K562 (cell line): ENCODE results near the gene MPPED1. TPM values are rescaled to one million over a fixed set of nuclear protein-coding genes. Genes with fewer than 3 reads are reported as not detected.

Experiments used
- ATAC-seq: fragments of 200-7000 bp; cut with Tn5 transposase; 3 replicates; pipeline ENCODE4 v1.9.1; 2020; ENCODE audit warnings: moderate library complexity
- BruUV-seq: library from RNA; stranded (reverse); fragments of 400-500 nt; replicated peaks from 2 replicates; lab custom pipeline; 2021; lab: Mats Ljungman, UMichigan
- CTCF ChIA-PET: fragments of 300-600 bp; formaldehyde crosslinking; extraction: SDS; loops from one replicate; lab custom pipeline; 2021; ENCODE audit warnings: low intra/inter-chr PET ratio; lab: Yijun Ruan, JAX
- POLR2A ChIA-PET: fragments of 300-600, 350-650 bp; sonication (Branson Sonifier 250); formaldehyde crosslinking; extraction: SDS; loops from one replicate; lab custom pipeline; 2021; ENCODE audit warnings: antibody characterized with exemption, inconsistent platforms; lab: Yijun Ruan, JAX
- DNase-seq, 4 experiments: peaks; one replicate each; pipeline versions ENCODE4 v3.0.0 to v3.0.0-alpha.2; 2011 to 2018; ENCODE audit warnings: low spot score in 3 of 4, mixed read lengths in 3 of 4; ENCODE audit errors: extremely low read depth in 1 of 4
- FAIRE-seq: peaks from 2 replicates; lab custom pipeline; 2011; peaks lifted over from hg19 to GRCh38; lab: Jason Lieb, UNC
- H2AFZ ChIP-seq: 2 replicates; pipeline ENCODE4 v1.6.0; 2011; ENCODE audit warnings: low read depth, low read length, control low read depth, inconsistent platforms
- H3K27ac ChIP-seq: fragments of 200-600 bp; 3 replicates; pipeline ENCODE4 v1.8.0; 2011; ENCODE audit warnings: low read depth, mild to moderate bottlenecking, control low read depth, inconsistent platforms, low read length, moderate library complexity, mixed read lengths; ENCODE audit errors: extremely low read depth
- H3K27me3 ChIP-seq, 2 experiments: fragments of 300-600 bp in 1 of 2; 2 replicates in 1 of 2; 3 replicates in 1 of 2; pipeline versions ENCODE4 v1.6.0 to v1.8.0; 2011; ENCODE audit warnings: inconsistent platforms in 2 of 2, low read length in 2 of 2, mild to moderate bottlenecking in 1 of 2, mixed read lengths in 1 of 2, moderate library complexity in 1 of 2; ENCODE audit not compliant: control insufficient read depth in 2 of 2, insufficient read depth in 2 of 2
- H3K36me3 ChIP-seq: fragments of 300-600 bp; 3 replicates; pipeline ENCODE4 v1.8.0; 2011; ENCODE audit warnings: mild to moderate bottlenecking, low read length, inconsistent platforms; ENCODE audit not compliant: control insufficient read depth, insufficient read depth
- H3K4me1 ChIP-seq, 2 experiments: fragments of 200-600 bp in 1 of 2; replicated peaks in 1 of 2; 2 replicates in 1 of 2; 3 replicates in 1 of 2; pipeline versions ENCODE4 v1.5.1 to v1.8.0; 2011; ENCODE audit warnings: inconsistent platforms in 2 of 2, low read length in 2 of 2, mild to moderate bottlenecking in 1 of 2, mixed read lengths in 1 of 2, moderate library complexity in 1 of 2; ENCODE audit not compliant: control insufficient read depth in 2 of 2, insufficient read depth in 2 of 2
- H3K4me2 ChIP-seq: 2 replicates; pipeline ENCODE4 v1.6.1; 2011; ENCODE audit warnings: low read length, control low read depth, inconsistent platforms, mixed read lengths; ENCODE audit not compliant: insufficient read depth
- H3K4me3 ChIP-seq: fragments of 200-600 bp; sonication (generic), shearing (Covaris generic); 2 replicates; pipeline ENCODE4 v1.5.1; 2016; ENCODE audit warnings: control low read depth, inconsistent platforms
- H3K79me2 ChIP-seq: fragments of 200-600 bp; 3 replicates; pipeline ENCODE4 v1.8.0; 2011; ENCODE audit warnings: low read length, inconsistent platforms; ENCODE audit not compliant: control insufficient read depth, insufficient read depth
- H3K9ac ChIP-seq, 2 experiments: 2 replicates each; pipeline versions ENCODE4 v1.6.0 to v1.6.1; 2011; ENCODE audit warnings: low read depth in 2 of 2, low read length in 2 of 2, control low read depth in 1 of 2, inconsistent platforms in 1 of 2, mild to moderate bottlenecking in 1 of 2, mixed read lengths in 1 of 2; ENCODE audit not compliant: insufficient read depth in 1 of 2
- H3K9me1 ChIP-seq: one replicate; pipeline ENCODE4 v1.6.0; 2011; ENCODE audit warnings: inconsistent platforms, mild to moderate bottlenecking, low read length, moderate library complexity; ENCODE audit not compliant: control insufficient read depth, insufficient read depth
- H3K9me3 ChIP-seq: replicated peaks from 2 replicates; pipeline ENCODE4 v1.5.1; 2011; ENCODE audit warnings: low read depth, low read length, inconsistent platforms; ENCODE audit not compliant: control insufficient read depth, insufficient read depth
- H4K20me1 ChIP-seq: replicated peaks from 2 replicates; pipeline ENCODE4 v1.6.1; 2011; ENCODE audit warnings: low read length, inconsistent platforms, mixed read lengths; ENCODE audit not compliant: control insufficient read depth, insufficient read depth
- CBX5 ChIP-seq: IDR thresholded peaks from 2 replicates; pipeline ENCODE4 v1.6.1; 2014; ENCODE audit warnings: low read depth, borderline replicate concordance
- ETV1 ChIP-seq: fragments of 450-650 bp; conservative IDR thresholded peaks from 2 replicates; pipeline ENCODE4 v1.6.1; 2016; ENCODE audit warnings: missing genetic modification characterization, control low read depth, low read depth, missing compliant biosample characterization
- EWSR1 ChIP-seq: fragments of 450-650 bp; IDR thresholded peaks from 2 replicates; pipeline ENCODE4 v1.6.1; 2018; ENCODE audit warnings: borderline replicate concordance, mild to moderate bottlenecking, low read depth, moderate library complexity; ENCODE audit not compliant: partially characterized antibody
- FOSL1 ChIP-seq: fragments of 200-800 bp; sonication (Bioruptor generic); conservative IDR thresholded peaks from 2 replicates; pipeline ENCODE4 v1.6.1; 2016; ENCODE audit warnings: missing genetic modification characterization, missing compliant biosample characterization
- MEF2D ChIP-seq: conservative IDR thresholded peaks from 2 replicates; pipeline ENCODE4 v1.6.1; 2016; ENCODE audit warnings: low read depth, missing genetic modification characterization, missing compliant biosample characterization
- NCOA2 ChIP-seq, 2 experiments: fragments of 450-650 bp; IDR thresholded peaks; 2 replicates each; pipeline ENCODE4 v1.6.1; 2018; ENCODE audit warnings: mild to moderate bottlenecking in 2 of 2, moderate library complexity in 1 of 2; ENCODE audit not compliant: partially characterized antibody in 2 of 2
- NFE2 ChIP-seq: IDR thresholded peaks from 2 replicates; pipeline ENCODE4 v1.6.1; 2014; ENCODE audit warnings: antibody characterized with exemption, low read depth
- TAF9B ChIP-seq: fragments of 450-650 bp; IDR thresholded peaks from 2 replicates; pipeline ENCODE4 v1.6.1; 2018; ENCODE audit warnings: mild to moderate bottlenecking; ENCODE audit not compliant: partially characterized antibody
- ZNF717 ChIP-seq: fragments of 250-450 bp; sonication (Bioruptor Pico); IDR thresholded peaks from 2 replicates; pipeline ENCODE4 v1.5.0; 2021
- WGBS: fragments of 100-300 bp; shearing (Covaris generic); methylation state at CpG from one replicate; pipeline ENCODE4 v1.1.6; 2016; ENCODE audit warnings: low coverage, mixed read lengths; ENCODE audit not compliant: insufficient coverage; ENCODE audit errors: missing lambda C conversion rate; 5-methylcytosine and 5-hydroxymethylcytosine counted together
- in situ Hi-C: fragments of 300-500 bp; cut with MboI; formaldehyde crosslinking; loops from 4 replicates; pipeline ENCODE4 v1.15.0; 2018; ENCODE audit warnings: inconsistent platforms, mixed read lengths
- intact Hi-C: fragments of 100-400 bp; cut with micrococcal nuclease; formaldehyde crosslinking; loops from 2 replicates; pipeline ENCODE4 v1.14.2; 2022
- polyA plus RNA-seq, 8 experiments: library from polyadenylated mRNA; depleted of rRNA in 4 of 8; stranded (reverse) in 5 of 8; unstranded in 3 of 8; fragments of >200 nt; fragmentation: Nextera tagmentation in 2 of 8; fragmentation: Illumina TruSeq in 1 of 8; extraction: Ambion mirVana in 2 of 8; extraction: Trizol in 1 of 8; gene quantifications; 2 replicates each; pipeline versions ENCODE4 v1.2.1 to v1.2.3, GENCODE V29; 2011 to 2014; ENCODE audit warnings: inconsistent platforms in 1 of 8, missing spikeins in 1 of 8
- total RNA-seq, 7 experiments: library from RNA; depleted of rRNA in 6 of 7; stranded (reverse); fragments of >200 nt in 6 of 7; fragmentation: Illumina TruSeq in 2 of 7; extraction: Trizol in 2 of 7; gene quantifications; 2 replicates each; pipeline versions ENCODE4 v1.2.1 to v1.2.3, GENCODE V29; 2011 to 2021; ENCODE audit warnings: low replicate concordance in 1 of 7
- TF ChIP-seq, protein P1 (sequence below): sonication (generic); formaldehyde crosslinking; IDR thresholded peaks from 2 replicates; pipeline ENCODE4 v1.9.0; 2022; ENCODE audit warnings: mild to moderate bottlenecking, missing genetic modification reagents
- TF ChIP-seq, protein P2 (sequence below): fragments of 250-450 bp; sonication (Bioruptor Pico); IDR thresholded peaks from 2 replicates; pipeline ENCODE4 v1.8.0; 2022; ENCODE audit warnings: inconsistent platforms, mild to moderate bottlenecking, moderate library complexity, borderline replicate concordance

The MPPED1 gene
- total and polyA plus RNA-seq, 9 of the 15 experiments (the other 6 are each of a cell fraction or from before 2014, with no cell fraction given): not detected

DNA sequence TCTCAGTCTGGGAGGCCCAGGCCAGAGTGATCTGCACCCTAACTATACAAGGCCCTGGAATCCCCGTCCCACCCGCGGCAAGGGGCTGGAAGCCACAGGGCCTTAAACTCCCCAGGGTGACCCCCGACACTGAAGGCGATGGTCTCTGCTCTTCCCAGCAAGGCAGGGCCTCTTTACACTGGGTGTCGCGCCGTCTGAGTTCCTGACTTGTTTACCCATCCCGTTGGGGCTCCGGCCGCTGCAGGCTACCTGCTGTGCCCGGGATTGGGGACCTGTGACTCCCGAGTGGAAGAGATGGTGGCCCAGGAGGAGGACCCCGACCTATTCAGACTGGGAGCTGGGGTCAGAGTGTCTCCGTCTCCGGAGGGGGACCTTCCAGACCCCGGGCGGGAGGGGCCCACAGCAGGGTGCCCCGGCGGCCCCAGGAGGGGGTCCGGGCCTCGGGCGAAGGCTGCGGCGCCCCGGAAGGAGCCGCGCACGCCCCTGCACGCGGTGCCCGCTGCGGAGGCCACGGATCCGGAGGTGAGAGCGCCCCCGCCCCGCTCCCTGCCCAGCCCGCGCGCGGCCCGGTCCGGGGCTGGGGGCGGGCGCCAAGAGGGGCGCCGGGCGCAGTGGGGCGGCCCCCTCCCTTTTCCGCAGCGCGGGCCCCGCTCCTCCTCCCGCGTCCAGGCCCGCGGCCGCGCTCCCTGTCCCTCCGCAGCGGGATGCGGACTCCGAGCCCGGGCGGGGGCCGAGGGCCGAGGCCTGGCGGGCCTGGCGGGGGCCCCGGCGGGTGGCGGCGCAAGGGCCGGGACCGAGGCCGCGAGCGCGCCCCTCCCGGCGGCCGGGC, 560 bp upstream of the MPPED1 start:
- TF ChIP-seq ETV1 (tag): no peak
- no peak for TF ChIP-seq TAF9B
- no peak for TF ChIP-seq MEF2D (tag)
- TF ChIP-seq FOSL1 (tag): no peak
- no peak for TF ChIP-seq EWSR1
- no peak for TF ChIP-seq NCOA2 (IDR thresholded peaks at IDR 0.05; ENCODE audit: partially characterized antibody in 2 of 2)
- TF ChIP-seq, protein P1, sequence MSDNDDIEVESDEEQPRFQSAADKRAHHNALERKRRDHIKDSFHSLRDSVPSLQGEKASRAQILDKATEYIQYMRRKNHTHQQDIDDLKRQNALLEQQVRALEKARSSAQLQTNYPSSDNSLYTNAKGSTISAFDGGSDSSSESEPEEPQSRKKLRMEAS (CRISPR knock-in tag): no peak
- TF ChIP-seq, protein P2, sequence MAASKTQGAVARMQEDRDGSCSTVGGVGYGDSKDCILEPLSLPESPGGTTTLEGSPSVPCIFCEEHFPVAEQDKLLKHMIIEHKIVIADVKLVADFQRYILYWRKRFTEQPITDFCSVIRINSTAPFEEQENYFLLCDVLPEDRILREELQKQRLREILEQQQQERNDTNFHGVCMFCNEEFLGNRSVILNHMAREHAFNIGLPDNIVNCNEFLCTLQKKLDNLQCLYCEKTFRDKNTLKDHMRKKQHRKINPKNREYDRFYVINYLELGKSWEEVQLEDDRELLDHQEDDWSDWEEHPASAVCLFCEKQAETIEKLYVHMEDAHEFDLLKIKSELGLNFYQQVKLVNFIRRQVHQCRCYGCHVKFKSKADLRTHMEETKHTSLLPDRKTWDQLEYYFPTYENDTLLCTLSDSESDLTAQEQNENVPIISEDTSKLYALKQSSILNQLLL (CRISPR knock-in tag): no peak
- TF ChIP-seq ZNF717: no peak
- TF ChIP-seq CBX5: no peak
- no peak for TF ChIP-seq NFE2
- Histone ChIP-seq H3K27me3 (peaks cover 10 to 24% of the 10 kb centered on the region in 2 experiments; a peak in 3 of 5 replicates), H3K27ac (no peak overlapping the region), H3K9me3 (no peaks in the 10 kb centered on the region), H4K20me1 (no peaks in the 10 kb centered on the region), H3K36me3 (no peaks in the 10 kb centered on the region), H3K4me2 (no peak overlapping the region), H3K4me1 (no peaks in the 10 kb centered on the region), H3K79me2 (no peaks in the 10 kb centered on the region), H3K4me3 (no peak overlapping the region), H3K9ac (no peak overlapping the region), H2AFZ (no peak overlapping the region), H3K9me1 (no peaks in the 10 kb centered on the region)
- POLR2A ChIA-PET: no interaction called here
- BruUV-seq: no TSS peak
- FAIRE-seq (no peak), DNase-seq (no peak), ATAC-seq (no peak)
- WGBS: 0% methylated on average over 12 of the region's 83 CpGs
- CTCF ChIA-PET: no interaction called here
- in situ Hi-C loops: no loop called here
- intact Hi-C loops: no loop called here
